RPMI8226 (cell line): ENCODE data around the gene RTN4R.

Experiments used
- DNase-seq: peaks from one replicate; pipeline ENCODE4 v3.0.0-alpha.2; 2015

The RTN4R gene

GRCh38 chr22:20256551-20257211 is 11.4 kb downstream of the RTN4R start:
- no peak for DNase-seq

- no peak for DNase-seq
Observed at GRCh38 chr22:20256027-20256426, 12.1 kb downstream of the RTN4R start.

- peak; percentile 52 for DNase-seq
Observed at GRCh38 chr22:20254975-20255946, 12.9 kb downstream of the RTN4R start.

GRCh38 chr22:20253161-20253560 is 15.0 kb downstream of the RTN4R start:
- DNase-seq: no peak

GRCh38 chr22:20251981-20252380 is 16.1 kb downstream of the RTN4R start:
- no peak for DNase-seq

GRCh38 chr22:20251491-20251890 is 16.6 kb downstream of the RTN4R start:
- DNase-seq: no peak

- DNase-seq: peak; percentile 17
Observed at GRCh38 chr22:20249797-20250354, 18.2 kb downstream of the RTN4R start.

GRCh38 chr22:20248461-20248978 is 19.6 kb downstream of the RTN4R start:
- no peak for DNase-seq

GRCh38 chr22:20247608-20248171 is 20.4 kb downstream of the RTN4R start:
- no peak for DNase-seq

GRCh38 chr22:20247010-20247505 is 21.1 kb downstream of the RTN4R start:
- DNase-seq: no peak

GRCh38 chr22:20246368-20247009 is 21.6 kb downstream of the RTN4R start:
- DNase-seq: no peak

- no peak for DNase-seq
Observed at GRCh38 chr22:20245577-20246367, 22.3 kb downstream of the RTN4R start.

- DNase-seq: no peak
Observed at GRCh38 chr22:20244691-20245576, 23.2 kb downstream of the RTN4R start.

GRCh38 chr22:20244250-20244648 is 23.9 kb downstream of the RTN4R start:
- no peak for DNase-seq

- DNase-seq: peak; percentile 24
Observed at GRCh38 chr22:20243537-20244249, 24.4 kb downstream of the RTN4R start.

- no peak for DNase-seq
Observed at GRCh38 chr22:20243176-20243536, 25.0 kb downstream of the RTN4R start.

- DNase-seq: no peak
Observed at GRCh38 chr22:20242393-20243175, 25.5 kb downstream of the RTN4R start.

- DNase-seq: no peak
Observed at GRCh38 chr22:20241579-20242392, 26.3 kb downstream of the RTN4R start.
